Measurements from ENCODE around the gene BTBD18. TPM values are rescaled to one million over a fixed set of nuclear protein-coding genes. Genes with fewer than 3 reads are reported as not detected.

BTBD18 gene
- total RNA-seq, 1 donor from 2014 or later: not detected

DNA sequence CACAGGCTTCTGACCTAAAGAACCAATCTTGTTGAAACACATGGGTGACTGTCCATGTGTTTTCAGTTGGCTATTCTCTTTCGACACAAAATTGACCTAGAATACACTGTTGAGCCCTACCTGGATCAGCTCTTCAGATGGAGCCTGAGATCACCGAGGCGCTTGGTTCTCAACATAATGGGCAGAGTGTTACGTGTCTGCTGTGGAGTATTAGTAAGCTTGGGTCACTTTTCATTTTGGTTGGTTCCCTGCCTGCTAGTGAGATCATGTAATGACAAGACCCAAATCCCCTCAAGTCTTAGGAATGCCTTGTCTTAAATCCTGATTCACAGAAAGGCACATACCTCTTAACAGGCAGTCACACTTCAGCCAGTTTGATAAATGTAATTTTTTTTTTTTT, 48.3 kb downstream of the BTBD18 start:
- no peaks in the 10 kb centered on the region for H3K9me3 ChIP-seq (replicated peaks)
- peaks cover 65% of the 10 kb centered on the region for H3K36me3 ChIP-seq
- intact Hi-C loops (cut with micrococcal nuclease): no loop called here
- no peak overlapping the region for H3K27ac ChIP-seq (replicated peaks)
- no peaks in the 10 kb centered on the region for H3K4me1 ChIP-seq
- no peak overlapping the region for H3K4me3 ChIP-seq
- TF ChIP-seq, protein P1, sequence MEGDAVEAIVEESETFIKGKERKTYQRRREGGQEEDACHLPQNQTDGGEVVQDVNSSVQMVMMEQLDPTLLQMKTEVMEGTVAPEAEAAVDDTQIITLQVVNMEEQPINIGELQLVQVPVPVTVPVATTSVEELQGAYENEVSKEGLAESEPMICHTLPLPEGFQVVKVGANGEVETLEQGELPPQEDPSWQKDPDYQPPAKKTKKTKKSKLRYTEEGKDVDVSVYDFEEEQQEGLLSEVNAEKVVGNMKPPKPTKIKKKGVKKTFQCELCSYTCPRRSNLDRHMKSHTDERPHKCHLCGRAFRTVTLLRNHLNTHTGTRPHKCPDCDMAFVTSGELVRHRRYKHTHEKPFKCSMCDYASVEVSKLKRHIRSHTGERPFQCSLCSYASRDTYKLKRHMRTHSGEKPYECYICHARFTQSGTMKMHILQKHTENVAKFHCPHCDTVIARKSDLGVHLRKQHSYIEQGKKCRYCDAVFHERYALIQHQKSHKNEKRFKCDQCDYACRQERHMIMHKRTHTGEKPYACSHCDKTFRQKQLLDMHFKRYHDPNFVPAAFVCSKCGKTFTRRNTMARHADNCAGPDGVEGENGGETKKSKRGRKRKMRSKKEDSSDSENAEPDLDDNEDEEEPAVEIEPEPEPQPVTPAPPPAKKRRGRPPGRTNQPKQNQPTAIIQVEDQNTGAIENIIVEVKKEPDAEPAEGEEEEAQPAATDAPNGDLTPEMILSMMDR (IDR thresholded peaks at IDR 0.05; ENCODE audit: borderline replicate concordance): no peak
- DNase-seq: no peak
- no peaks in the 10 kb centered on the region for H3K27me3 ChIP-seq (ENCODE audit: low read depth)

DNA sequence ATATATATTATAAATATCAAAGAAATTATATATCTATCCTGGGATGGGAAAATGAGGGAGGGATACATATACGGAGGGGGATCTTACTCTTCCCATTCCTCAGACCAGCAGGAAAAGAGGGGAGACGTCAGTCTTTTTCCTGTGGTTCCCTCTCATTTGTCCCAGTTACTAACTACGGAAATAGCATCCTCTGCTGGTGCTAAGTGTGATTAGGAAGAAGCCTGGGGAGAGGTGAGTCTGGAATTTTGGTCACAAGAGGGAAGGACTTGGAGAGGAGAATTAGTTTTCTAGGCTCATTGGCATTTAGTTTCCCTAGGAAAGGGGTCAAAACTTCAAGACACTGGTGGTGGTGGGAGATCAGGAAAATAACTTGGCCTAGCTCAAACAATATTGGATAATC, 51.2 kb downstream of the BTBD18 start:
- DNase-seq: no peak
- Histone ChIP-seq H3K4me1 (no peaks in the 10 kb centered on the region), H3K36me3 (peaks cover 94% of the 10 kb centered on the region), H3K27ac (replicated peaks) (no peak overlapping the region), H3K9me3 (replicated peaks) (no peaks in the 10 kb centered on the region), H3K27me3 (ENCODE audit: low read depth) (no peaks in the 10 kb centered on the region), H3K4me3 (no peak overlapping the region)
- TF ChIP-seq, protein P1 (IDR thresholded peaks at IDR 0.05; ENCODE audit: borderline replicate concordance): no peak
- intact Hi-C loops (cut with micrococcal nuclease): no loop called here

DNA sequence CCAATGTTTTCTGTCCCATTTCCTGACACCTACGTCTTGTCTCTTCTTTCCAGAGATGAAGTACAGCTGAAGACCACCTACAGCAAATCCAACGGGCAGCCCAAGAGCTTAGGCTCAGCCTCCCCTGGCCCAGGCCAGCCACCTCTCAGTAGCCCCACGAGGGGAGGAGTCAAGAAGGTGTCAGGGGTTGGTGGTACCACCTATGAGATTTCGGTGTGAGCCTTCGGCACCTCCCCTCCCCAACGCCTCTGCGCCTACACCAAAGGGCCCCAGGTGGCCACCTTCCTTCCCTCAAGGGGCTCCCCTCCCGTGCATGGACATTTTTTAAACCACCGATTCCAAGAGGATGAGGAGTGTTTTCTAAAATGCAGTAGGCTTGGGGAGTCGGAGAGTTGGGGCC, 51.8 kb downstream of the BTBD18 start:
- Histone ChIP-seq H3K36me3 (peaks cover 96% of the 10 kb centered on the region), H3K27me3 (ENCODE audit: low read depth) (no peaks in the 10 kb centered on the region), H3K9me3 (replicated peaks) (no peaks in the 10 kb centered on the region), H3K4me3 (no peak overlapping the region), H3K4me1 (no peaks in the 10 kb centered on the region), H3K27ac (replicated peaks) (no peak overlapping the region)
- TF ChIP-seq, protein P1 (IDR thresholded peaks at IDR 0.05; ENCODE audit: borderline replicate concordance): no peak
- DNase-seq: no peak
- intact Hi-C loops (cut with micrococcal nuclease): no loop called here

DNA sequence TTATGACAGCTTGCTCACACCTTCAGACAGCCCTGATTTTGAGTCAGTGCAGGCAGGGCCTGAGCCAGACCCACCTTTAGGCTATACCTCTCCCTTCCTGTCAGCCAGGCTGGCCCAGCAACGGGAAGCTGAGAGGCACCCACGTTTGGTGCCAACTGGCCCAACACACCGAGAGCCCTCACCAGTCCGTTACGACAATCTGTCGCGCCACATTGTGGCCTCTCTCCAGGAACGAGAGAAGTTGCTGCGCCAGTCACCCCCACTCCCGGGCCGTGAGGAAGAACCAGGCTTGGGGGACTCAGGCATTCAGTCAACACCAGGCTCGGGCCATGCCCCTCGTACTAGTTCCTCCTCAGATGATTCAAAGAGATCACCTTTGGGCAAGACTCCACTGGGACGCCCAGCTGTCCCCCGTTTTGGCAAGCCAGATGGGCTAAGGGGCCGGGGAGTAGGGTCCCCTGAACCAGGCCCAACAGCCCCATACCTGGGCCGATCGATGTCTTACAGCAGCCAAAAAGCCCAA, 52.7 kb downstream of the BTBD18 start:
- intact Hi-C loops (cut with micrococcal nuclease): no loop called here
- no peaks in the 10 kb centered on the region for H3K4me1 ChIP-seq
- H3K9me3 ChIP-seq (replicated peaks): no peaks in the 10 kb centered on the region
- TF ChIP-seq, protein P1 (IDR thresholded peaks at IDR 0.05; ENCODE audit: borderline replicate concordance): no peak
- no peak overlapping the region for H3K4me3 ChIP-seq
- H3K27me3 ChIP-seq (ENCODE audit: low read depth): no peaks in the 10 kb centered on the region
- no peak overlapping the region for H3K27ac ChIP-seq (replicated peaks)
- no peak for DNase-seq
- H3K36me3 ChIP-seq: peaks cover 96% of the 10 kb centered on the region

Other genes with a start within 250 kb of the BTBD18 start
- 4.3 TPM for gene SLC43A1, start 236.1 kb downstream of the BTBD18 start, total RNA-seq
- gene TIMM10, start 221.1 kb downstream of the BTBD18 start, total RNA-seq: 61.0 TPM
- gene SMTNL1, start 214.2 kb downstream of the BTBD18 start, total RNA-seq: not detected
- gene UBE2L6, start 184.1 kb downstream of the BTBD18 start, total RNA-seq: 19.0 TPM
- gene SERPING1, start 154.1 kb downstream of the BTBD18 start, total RNA-seq: 94.6 TPM
- 0.55 TPM for gene YPEL4, start 101.9 kb downstream of the BTBD18 start, total RNA-seq
- gene CLP1, start 94.1 kb downstream of the BTBD18 start, total RNA-seq: 6.0 TPM
- 45.8 TPM for gene ZDHHC5, start 83.7 kb downstream of the BTBD18 start, total RNA-seq
- 9.4 TPM for gene MED19, start 39.6 kb downstream of the BTBD18 start, total RNA-seq
- 64.3 TPM for gene TMX2, start 39.2 kb downstream of the BTBD18 start, total RNA-seq
- gene SELENOH, start 10.3 kb downstream of the BTBD18 start, total RNA-seq: 78.8 TPM
- gene CTNND1, start 10.0 kb upstream of the BTBD18 start, total RNA-seq: 58.9 TPM

Measured in left ventricle myocardium inferior (tissue), 1 donor.